GM03348 (cell line): Measurements from ENCODE around the gene DMKN.

Experiments
- DNase-seq: peaks from one replicate; pipeline ENCODE4 v3.0.0; 2012; ENCODE audit warnings: low spot score

DMKN gene

GRCh38 chr19:35549879-35550523 lies 36.6 kb upstream of the DMKN start:
- DNase-seq = no peak

GRCh38 chr19:35549174-35549788 lies 35.8 kb upstream of the DMKN start:
- peak; percentile 85 for DNase-seq

- no peak for DNase-seq
Measured at GRCh38 chr19:35546532-35546931, 33.1 kb upstream of the DMKN start.

- peak; percentile 81 for DNase-seq
Measured at GRCh38 chr19:35545855-35546381, 32.5 kb upstream of the DMKN start.

GRCh38 chr19:35545001-35545854 lies 31.8 kb upstream of the DMKN start, which contains the start of gene TMEM147:
Gene TMEM147 (plus strand): TSS chr19:35545626. CDS start chr19:35545740, 114 bp downstream.
- DNase-seq = peak; percentile 99

- DNase-seq = no peak
Measured at GRCh38 chr19:35544110-35544802, 30.8 kb upstream of the DMKN start.

- DNase-seq = no peak
Measured at GRCh38 chr19:35543280-35544109, 30.0 kb upstream of the DMKN start.

GRCh38 chr19:35542209-35542608 lies 28.8 kb upstream of the DMKN start:
- DNase-seq = no peak

- DNase-seq = no peak
Measured at GRCh38 chr19:35540356-35540927, 27.0 kb upstream of the DMKN start.

- DNase-seq = no peak
Measured at GRCh38 chr19:35539850-35540249, 26.4 kb upstream of the DMKN start.

GRCh38 chr19:35539314-35539713 lies 25.9 kb upstream of the DMKN start:
- DNase-seq = no peak

- DNase-seq = no peak
Measured at GRCh38 chr19:35534803-35535480, 21.5 kb upstream of the DMKN start.

GRCh38 chr19:35533822-35534392 lies 20.5 kb upstream of the DMKN start:
- no peak for DNase-seq

- DNase-seq = no peak
Measured at GRCh38 chr19:35533201-35533821, 19.9 kb upstream of the DMKN start, which contains the start of gene GAPDHS. Gene GAPDHS (plus strand): TSS chr19:35533456. CDS start chr19:35533528, 72 bp downstream.

GRCh38 chr19:35531291-35531690 lies 17.8 kb upstream of the DMKN start:
- DNase-seq = no peak

- DNase-seq = no peak
Measured at GRCh38 chr19:35529241-35530218, 16.1 kb upstream of the DMKN start.

- peak; percentile 90 for DNase-seq
Measured at GRCh38 chr19:35528218-35529038, 15.0 kb upstream of the DMKN start, which contains the start of gene SBSN. Gene SBSN (minus strand): TSS chr19:35528311. CDS start chr19:35528281, 30 bp downstream.
